ENCODE results near the gene ZNF649.
A peak's percentile ranks its signal among the peaks of the same experiment; 100 is the strongest.

ZNF649 gene

DNA sequence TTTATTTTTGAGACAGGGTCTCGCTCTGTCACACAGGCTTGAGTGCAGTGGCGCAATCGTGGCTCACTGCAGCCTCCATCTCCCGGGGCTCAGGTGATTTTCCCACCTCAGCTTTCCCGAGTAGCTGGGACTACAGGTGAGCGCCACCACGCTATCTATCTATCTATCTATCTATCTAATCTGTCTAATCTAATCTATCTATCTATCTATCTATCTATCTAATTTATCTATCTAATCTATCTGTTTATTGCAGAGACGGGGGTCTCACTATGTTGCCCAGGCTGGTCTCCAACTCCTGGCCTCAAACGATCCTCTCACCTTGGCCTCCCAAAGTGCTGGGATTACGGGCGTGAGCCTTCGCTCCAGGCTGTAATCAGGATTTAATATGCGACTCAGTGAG is 23.0 kb upstream of the ZNF649 start:
- H3K4me3 ChIP-seq (ENCODE audit: low read depth, low read length), result peak overlapping the region; percentile 65
- no peak for DNase-seq (ENCODE audit: low read depth)
- TF ChIP-seq CTCF (IDR thresholded peaks at IDR 0.05; ENCODE audit: low read depth, low read length, missing control alignments), result no peak
- in situ Hi-C loops (cut with HindIII; ENCODE audit: low sequenced_read_pairs), result no loop called here

GRCh38 chr19:51926784-51927741 is 22.2 kb upstream of the ZNF649 start, which contains the start of gene ZNF613:
ZNF613 (plus strand) TSS chr19:51927472; CDS start chr19:51936221, 8,749 bp downstream.
- H3K4me3 ChIP-seq (ENCODE audit: low read depth, low read length), result peak within 1 kb of the TSS; percentile 65
- TF ChIP-seq CTCF (IDR thresholded peaks at IDR 0.05; ENCODE audit: low read depth, low read length, missing control alignments), result peak; percentile 27
- peak; percentile 86 for DNase-seq (ENCODE audit: low read depth)
- in situ Hi-C loops (cut with HindIII; ENCODE audit: low sequenced_read_pairs), result no loop called here

- no peak for DNase-seq (ENCODE audit: low read depth)
- no peak for TF ChIP-seq CTCF (IDR thresholded peaks at IDR 0.05; ENCODE audit: low read depth, low read length, missing control alignments)
- in situ Hi-C loops (cut with HindIII; ENCODE audit: low sequenced_read_pairs), result no loop called here
These were observed 21.6 kb upstream of the ZNF649 start for GRCh38 chr19:51926426-51926783.

GRCh38 chr19:51921949-51922348 is 17.1 kb upstream of the ZNF649 start:
- in situ Hi-C loops (cut with HindIII; ENCODE audit: low sequenced_read_pairs), result no loop called here
- H3K4me3 ChIP-seq (ENCODE audit: low read depth, low read length), result no peak overlapping the region
- DNase-seq (ENCODE audit: low read depth), result no peak
- TF ChIP-seq CTCF (IDR thresholded peaks at IDR 0.05; ENCODE audit: low read depth, low read length, missing control alignments), result no peak

More at GRCh38 chr19:51926426-51926783, 21.6 kb upstream of the ZNF649 start:
- H3K4me3 ChIP-seq (ENCODE audit: low read depth, low read length), result peak overlapping the region; percentile 65

DNA sequence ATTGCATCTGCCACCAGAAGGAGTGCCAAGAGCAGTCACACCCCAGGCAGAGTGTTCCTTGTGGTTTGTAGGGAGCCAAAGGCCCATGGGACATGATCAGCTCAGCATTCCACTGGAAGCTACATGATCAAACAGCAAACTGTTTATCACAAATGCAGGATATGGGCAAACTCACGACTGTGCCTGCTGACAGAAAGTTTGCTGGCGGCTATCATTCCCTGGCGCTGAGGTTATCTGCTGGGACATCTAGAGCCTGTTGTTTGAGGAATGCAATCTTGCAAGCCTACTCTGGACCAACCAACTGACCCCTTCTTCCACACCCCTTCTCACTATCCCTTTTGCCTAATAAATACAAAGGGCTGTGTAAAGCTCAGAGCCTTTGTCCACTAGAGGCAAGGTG is 14.8 kb upstream of the ZNF649 start:
- in situ Hi-C loops (cut with HindIII; ENCODE audit: low sequenced_read_pairs), result no loop called here
- TF ChIP-seq CTCF (IDR thresholded peaks at IDR 0.05; ENCODE audit: low read depth, low read length, missing control alignments), result no peak
- DNase-seq (ENCODE audit: low read depth), result no peak

DNA sequence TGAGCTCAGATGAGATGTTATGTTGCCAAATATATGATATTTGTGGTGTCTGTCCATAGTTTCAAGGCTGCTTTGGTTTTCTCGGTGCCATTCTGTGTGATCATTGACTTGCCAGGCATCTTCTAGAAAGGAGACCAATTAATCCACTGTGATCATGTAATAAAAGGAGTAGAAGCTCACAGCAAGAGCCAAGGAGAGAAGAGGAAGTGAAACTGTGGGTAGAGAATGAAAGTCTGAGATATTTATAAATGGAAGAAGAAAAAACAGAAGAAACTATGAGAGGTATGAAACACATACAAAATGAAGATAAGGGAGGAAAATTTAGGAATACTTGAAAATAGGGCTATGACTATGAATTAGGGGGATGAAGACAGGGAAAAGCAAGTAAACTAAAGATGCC is 11.3 kb upstream of the ZNF649 start:
- no peak for TF ChIP-seq CTCF (IDR thresholded peaks at IDR 0.05; ENCODE audit: low read depth, low read length, missing control alignments)
- DNase-seq (ENCODE audit: low read depth), result no peak
- H3K4me3 ChIP-seq (ENCODE audit: low read depth, low read length), result no peak overlapping the region
- in situ Hi-C loops (cut with HindIII; ENCODE audit: low sequenced_read_pairs), result no loop called here

More for the DNA sequence above, 14.8 kb upstream of the ZNF649 start:
- no peak overlapping the region for H3K4me3 ChIP-seq (ENCODE audit: low read depth, low read length)

Measured in astrocyte of the cerebellum (primary cell).